Measurements from ENCODE around the gene TMEM181.

DNA sequence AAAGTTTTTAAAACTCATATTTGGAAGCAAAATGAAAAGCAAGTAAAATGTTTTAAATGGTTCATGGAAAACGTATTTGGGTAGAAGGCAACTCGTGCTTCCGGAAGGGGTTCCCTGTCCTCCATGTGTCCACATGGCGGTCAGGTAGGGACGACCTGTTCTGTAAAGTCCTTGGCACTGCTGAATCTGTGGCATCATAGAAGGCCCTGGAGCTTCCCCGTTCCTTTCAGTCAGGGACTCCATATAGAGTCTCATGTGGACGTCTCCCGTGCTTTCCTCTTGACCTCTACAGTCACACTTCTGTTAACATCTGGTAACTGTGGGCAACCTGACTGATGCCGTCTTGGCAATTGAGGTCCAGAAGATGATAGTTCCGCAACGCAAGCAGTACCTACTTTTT, 73.2 kb downstream of the TMEM181 start:
- TF ChIP-seq CTCF (conservative IDR thresholded peaks at IDR 0.05 in 1 of 2, IDR thresholded peaks at IDR 0.05 in 1 of 2; ENCODE audit: low read depth in 1 of 2, low read length in 2 of 2) (no peak), EZH2 (IDR thresholded peaks at IDR 0.05; ENCODE audit: low read length, missing control alignments) (no peak)

All from fibroblast of lung (primary cell).